Measurements from ENCODE around the gene SDF4. TPM values are rescaled to one million over a fixed set of nuclear protein-coding genes. Genes with fewer than 3 reads are reported as not detected.

Gene SDF4
- total and polyA plus RNA-seq, 2 of the 8 experiments (the other 6 are each of a cell fraction or from before 2014, with no cell fraction given), result 45.5 to 75.6 TPM

- H3K4me3 ChIP-seq (ENCODE audit: extremely low read depth in 1 of 4, insufficient read depth in 2 of 4, low read depth in 3 of 4, low read length in 4 of 4), result no peak overlapping the region
- no peak overlapping the region for H4K91ac ChIP-seq (replicated peaks; ENCODE audit: insufficient read length, low read length)
- peaks cover 0 to 6% (median under 1%) of the 10 kb centered on the region in 4 experiments; a peak in 4 of 7 replicates for H3K4me1 ChIP-seq (replicated peaks in 1 of 4; ENCODE audit: control insufficient read depth in 3 of 4, insufficient read depth in 4 of 4, low read length in 3 of 4)
- H3K9me3 ChIP-seq (ENCODE audit: insufficient read depth in 2 of 2, low read depth in 1 of 2, low read length in 1 of 2), result peaks cover 0 to 9% of the 10 kb centered on the region in 2 experiments; a peak in 2 of 4 replicates
- H2BK12ac ChIP-seq (ENCODE audit: low read depth, low read length), result no peak overlapping the region
- H3K4ac ChIP-seq (replicated peaks; ENCODE audit: insufficient read length, low read depth, low read length), result no peak overlapping the region
- H3K9ac ChIP-seq (replicated peaks in 1 of 4; ENCODE audit: extremely low read depth in 1 of 4, low read depth in 3 of 4, low read length in 3 of 4), result no peak overlapping the region
- H4K20me1 ChIP-seq (replicated peaks in 1 of 2; ENCODE audit: control insufficient read depth in 1 of 2, insufficient read depth in 2 of 2, low read length in 2 of 2), result peaks cover 5 to 28% of the 10 kb centered on the region in 2 experiments
- H2BK20ac ChIP-seq (ENCODE audit: low read length), result no peak overlapping the region
- peaks cover 2 to 22% (median 6%) of the 10 kb centered on the region in 4 experiments; a peak in 6 of 8 replicates for H3K36me3 ChIP-seq (ENCODE audit: control insufficient read depth in 2 of 4, insufficient read depth in 4 of 4, low read length in 3 of 4)
- H3K27ac ChIP-seq (ENCODE audit: low read depth, low read length), result no peak overlapping the region
- TF ChIP-seq EGR1 (IDR thresholded peaks at IDR 0.05; ENCODE audit: borderline replicate concordance, low read depth, low read length), result peak; percentile 98
- TF ChIP-seq FOSL1 (IDR thresholded peaks at IDR 0.05; ENCODE audit: insufficient read depth, low read depth, low read length), result 0 out of 2 replicates have a peak, but pooled peaks have one; percentile 72
- no peak for TF ChIP-seq CTCF (IDR thresholded peaks at IDR 0.05; ENCODE audit: control extremely low read depth in 1 of 3, insufficient read depth in 1 of 3, low read depth in 1 of 3, low read length in 3 of 3)
- 94% methylated on average over 28 of the region's 28 CpGs; no CpG with 5 or more reads in 1 of the 2 experiments for WGBS, 2 experiments (ENCODE audit: extremely low coverage in 1 of 2, insufficient coverage in 1 of 2, insufficient read length in 1 of 2, insufficient replicate concordance in 2 of 2, low coverage in 1 of 2, low lambda C conversion rate in 2 of 2, missing lambda C conversion rate in 1 of 2)
- peaks cover 7% of the 10 kb centered on the region for H3K23me2 ChIP-seq (ENCODE audit: low read depth, low read length)
- no peak overlapping the region for H3K56ac ChIP-seq (replicated peaks; ENCODE audit: insufficient read length, low read depth, low read length)
- H2BK5ac ChIP-seq (ENCODE audit: low read depth, low read length), result no peak overlapping the region
- no peak overlapping the region for H2BK15ac ChIP-seq (ENCODE audit: low read length)
- H3K14ac ChIP-seq (ENCODE audit: insufficient read length), result no peak overlapping the region
- H4K8ac ChIP-seq (ENCODE audit: extremely low read depth, insufficient read depth, low read length), result no peak overlapping the region
- peaks cover 6 to 44% of the 10 kb centered on the region in 2 experiments; a peak in 3 of 4 replicates for H3K79me2 ChIP-seq (ENCODE audit: control insufficient read depth in 1 of 2, insufficient read depth in 2 of 2, low read length in 2 of 2)
- no peaks in the 10 kb centered on the region; a peak in 1 of 7 replicates for H3K27me3 ChIP-seq (replicated peaks in 1 of 4; ENCODE audit: control insufficient read depth in 3 of 4, extremely low read depth in 1 of 4, insufficient read depth in 3 of 4, low read length in 3 of 4)
- no peak overlapping the region for H4K5ac ChIP-seq (ENCODE audit: insufficient read length, low read depth, low read length)
- no peak overlapping the region for H3K4me2 ChIP-seq (ENCODE audit: insufficient read depth in 1 of 2, low read depth in 2 of 2, low read length in 2 of 2)
- H3K18ac ChIP-seq (ENCODE audit: extremely low read depth, low read length), result no peak overlapping the region
- H2AK5ac ChIP-seq (ENCODE audit: low read depth, low read length), result no peak overlapping the region
- FAIRE-seq (no peak), DNase-seq (ENCODE audit: low read depth in 1 of 2, low spot score in 2 of 2) (no peak)
- no peak overlapping the region for H2AFZ ChIP-seq (ENCODE audit: low read length)
- CTCF ChIA-PET (ENCODE audit: partially characterized antibody), result interaction anchor here (0.6 to 6.2 kb wide), 9 partner anchors 10 to 277 kb away, joined by 3 to 28 read pairs (median 3); no protein-coding TSS in a partner anchor
- POLR2A ChIA-PET (ENCODE audit: partially characterized antibody), result interaction anchor here (1.1 kb wide), 1 partner anchor 8 kb away, joined by 3 read pairs; no protein-coding TSS in a partner anchor
- H3K23ac ChIP-seq (ENCODE audit: insufficient read length), result no peak overlapping the region
- peaks cover 41% of the 10 kb centered on the region for H3K79me1 ChIP-seq (ENCODE audit: low read depth, low read length)
- H2BK120ac ChIP-seq (replicated peaks; ENCODE audit: low read depth, low read length), result no peak overlapping the region
Observed at GRCh38 chr1:1228596-1229321, 3.0 kb downstream of the SDF4 start.

Measured in H1 (cell line).